Neuronal stem cell (in vitro differentiated cells): ENCODE results near the gene SERPINB1.
"Not testable (repeated sequence)": the region's sequence is repeated elsewhere in the genome, so short reads cannot be mapped to it uniquely, and the experiment has no call there.

ENCODE experiments used
- DNase-seq: peaks from one replicate; pipeline ENCODE4 v3.0.0-alpha.2; 2013; ENCODE audit warnings: low spot score
- H2AFZ ChIP-seq: one replicate; pipeline ENCODE4 v1.6.1; 2013; ENCODE audit warnings: mild to moderate bottlenecking, low read length, inconsistent platforms
- H2AK5ac ChIP-seq: 2 replicates; pipeline ENCODE4 v1.6.1; 2013; ENCODE audit warnings: low read depth, mild to moderate bottlenecking, inconsistent platforms, low read length, moderate library complexity, mixed read lengths
- H2BK120ac ChIP-seq: 2 replicates; pipeline ENCODE4 v1.6.1; 2013; ENCODE audit warnings: low read depth, mild to moderate bottlenecking, inconsistent platforms, low read length, moderate library complexity, mixed read lengths
- H2BK12ac ChIP-seq: one replicate; pipeline ENCODE4 v1.6.1; 2013; ENCODE audit warnings: low read length, inconsistent platforms
- H2BK15ac ChIP-seq: 2 replicates; pipeline ENCODE4 v1.6.1; 2013; ENCODE audit warnings: mild to moderate bottlenecking, low read length, inconsistent platforms, mixed read lengths
- H2BK5ac ChIP-seq: one replicate; pipeline ENCODE4 v1.6.1; 2013; ENCODE audit warnings: inconsistent platforms, mild to moderate bottlenecking, low read length, moderate library complexity
- H3K14ac ChIP-seq: one replicate; pipeline ENCODE4 v1.6.1; 2013; ENCODE audit warnings: low read length, inconsistent platforms
- H3K18ac ChIP-seq: 2 replicates; pipeline ENCODE4 v1.6.1; 2013; ENCODE audit warnings: low read length, inconsistent platforms
- H3K23ac ChIP-seq: 2 replicates; pipeline ENCODE4 v1.6.1; 2013; ENCODE audit warnings: low read depth, mild to moderate bottlenecking, mixed read lengths, low read length, inconsistent platforms; ENCODE audit not compliant: poor library complexity
- H3K27ac ChIP-seq: replicated peaks from 3 replicates; pipeline ENCODE4 v1.5.1; 2013; ENCODE audit warnings: low read length, inconsistent platforms
- H3K27me3 ChIP-seq, 3 experiments: 2 replicates each; pipeline ENCODE4 v1.6.1; 2013; ENCODE audit warnings: low read length in 3 of 3, mild to moderate bottlenecking in 2 of 3, inconsistent platforms in 1 of 3, low read depth in 1 of 3, mixed read lengths in 1 of 3, moderate library complexity in 1 of 3; ENCODE audit not compliant: control insufficient read depth in 3 of 3, insufficient read depth in 3 of 3
- H3K36me3 ChIP-seq, 2 donors: replicated peaks in 1 of 2; 2 replicates each; pipeline ENCODE4 v1.6.1; 2013; ENCODE audit warnings: low read length in 2 of 2; ENCODE audit not compliant: control insufficient read depth in 2 of 2, insufficient read depth in 2 of 2
- H3K4ac ChIP-seq: 2 replicates; pipeline ENCODE4 v1.6.1; 2013; ENCODE audit warnings: inconsistent platforms, mild to moderate bottlenecking, low read length, moderate library complexity
- H3K4me1 ChIP-seq, 2 donors: 1 replicate in 1 of 2; 2 replicates in 1 of 2; pipeline ENCODE4 v1.6.1; 2013; ENCODE audit warnings: low read length in 2 of 2, low read depth in 1 of 2; ENCODE audit not compliant: control insufficient read depth in 2 of 2, insufficient read depth in 1 of 2
- H3K4me2 ChIP-seq: one replicate; pipeline ENCODE4 v1.6.1; 2013; ENCODE audit warnings: mild to moderate bottlenecking, low read length, inconsistent platforms; ENCODE audit not compliant: insufficient read depth, poor library complexity, severe bottlenecking
- H3K4me3 ChIP-seq, 2 donors: 2 replicates each; pipeline ENCODE4 v1.5.1; 2013; ENCODE audit warnings: low read length in 2 of 2, mild to moderate bottlenecking in 2 of 2, inconsistent platforms in 1 of 2, moderate library complexity in 1 of 2
- H3K79me1 ChIP-seq: one replicate; pipeline ENCODE4 v1.6.1; 2013; ENCODE audit warnings: low read depth, mild to moderate bottlenecking, inconsistent platforms, low read length, moderate library complexity
- H3K9ac ChIP-seq: one replicate; pipeline ENCODE4 v1.6.1; 2013; ENCODE audit warnings: mild to moderate bottlenecking, low read depth, low read length, inconsistent platforms; ENCODE audit not compliant: poor library complexity
- H3K9me3 ChIP-seq, 2 donors: replicated peaks in 1 of 2; 2 replicates each; pipeline versions ENCODE3 to v1.6.1; 2013; ENCODE audit warnings: low read length in 2 of 2, mild to moderate bottlenecking in 2 of 2, inconsistent platforms in 1 of 2, low read depth in 1 of 2, mixed read lengths in 1 of 2, moderate library complexity in 1 of 2; ENCODE audit not compliant: control insufficient read depth in 2 of 2, insufficient read depth in 1 of 2
- H4K8ac ChIP-seq: one replicate; pipeline ENCODE4 v1.6.1; 2013; ENCODE audit warnings: low read depth, mild to moderate bottlenecking, inconsistent platforms, low read length, moderate library complexity
- H4K91ac ChIP-seq: one replicate; pipeline ENCODE4 v1.6.1; 2013; ENCODE audit warnings: low read length, low read depth, mild to moderate bottlenecking, inconsistent platforms; ENCODE audit not compliant: poor library complexity
- WGBS, 2 donors: extraction: QIAGEN DNeasy Blood & Tissue Kit; methylation state at CpG; one replicate each; pipeline ENCODE4 v1.1.7; 2013; ENCODE audit warnings: missing lambda C conversion rate in 2 of 2, mixed read lengths in 1 of 2; ENCODE audit not compliant: insufficient read length in 2 of 2, insufficient replicate concordance in 1 of 2; ENCODE audit errors: extremely low coverage in 2 of 2; 5-methylcytosine and 5-hydroxymethylcytosine counted together

SERPINB1 gene

GRCh38 chr6:2884804-2885203 lies 43.1 kb upstream of the SERPINB1 start:
- Histone ChIP-seq H2BK120ac (no peak overlapping the region), H2BK5ac (no peak overlapping the region), H3K9ac (no peak overlapping the region), H2BK15ac (no peak overlapping the region), H3K9me3 (no peaks in the 10 kb centered on the region), H3K4me1 (no peaks in the 10 kb centered on the region), H4K8ac (no peak overlapping the region), H3K4ac (no peak overlapping the region), H3K27me3 (peaks cover 0 to 5% (median 0%) of the 10 kb centered on the region in 3 experiments), H3K4me3 (no peak overlapping the region), H2BK12ac (no peak overlapping the region), H3K4me2 (no peak overlapping the region), H3K27ac (no peak overlapping the region), H3K18ac (no peak overlapping the region), H3K23ac (no peak overlapping the region), H3K14ac (no peak overlapping the region), H2AFZ (no peak overlapping the region), H3K79me1 (no peaks in the 10 kb centered on the region), H3K36me3 (no peaks in the 10 kb centered on the region), H2AK5ac (no peak overlapping the region), H4K91ac (no peak overlapping the region)
- DNase-seq: no peak
- WGBS, 2 donors: no CpG with 5 or more reads among the region's 3 CpGs

DNA sequence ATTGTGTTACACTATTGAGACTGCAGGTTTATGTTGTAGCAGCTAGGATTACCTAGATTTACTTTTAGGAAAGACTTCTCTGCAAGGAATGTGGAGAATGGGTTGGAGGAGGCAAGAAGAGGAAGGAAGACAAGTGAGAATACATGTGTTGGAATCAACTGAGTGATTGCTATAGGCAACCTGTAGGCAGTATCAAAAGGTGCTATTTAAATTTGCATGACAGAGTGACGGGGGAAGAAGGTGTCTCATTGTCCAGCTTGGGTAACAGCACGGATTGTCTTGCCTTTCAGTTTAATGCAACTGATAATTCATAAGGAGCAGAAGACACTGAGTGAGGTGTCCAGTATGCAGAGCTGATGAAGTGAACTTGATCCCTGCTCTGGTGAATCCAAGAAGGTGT lies 42.0 kb upstream of the SERPINB1 start:
- Histone ChIP-seq H3K9me3 (no peaks in the 10 kb centered on the region), H4K91ac (no peak overlapping the region), H3K27ac (no peak overlapping the region), H3K27me3 (peaks cover 0 to 5% (median 0%) of the 10 kb centered on the region in 3 experiments), H2BK120ac (no peak overlapping the region), H3K4me2 (no peak overlapping the region), H3K23ac (no peak overlapping the region), H2BK5ac (no peak overlapping the region), H3K9ac (no peak overlapping the region), H2BK15ac (no peak overlapping the region), H3K36me3 (no peaks in the 10 kb centered on the region), H3K4ac (no peak overlapping the region), H3K4me1 (no peaks in the 10 kb centered on the region), H3K18ac (no peak overlapping the region), H3K4me3 (no peak overlapping the region), H2AK5ac (no peak overlapping the region), H4K8ac (no peak overlapping the region), H3K14ac (no peak overlapping the region), H2BK12ac (no peak overlapping the region), H2AFZ (no peak overlapping the region), H3K79me1 (no peaks in the 10 kb centered on the region)
- WGBS, 2 donors: no CpG with 5 or more reads among the region's 2 CpGs
- no peak for DNase-seq

- no peak overlapping the region for H3K18ac ChIP-seq
- H3K4me3 ChIP-seq: no peak overlapping the region
- no peak overlapping the region for H2BK15ac ChIP-seq
- no peak overlapping the region for H2BK12ac ChIP-seq
- no peaks in the 10 kb centered on the region for H3K9me3 ChIP-seq
- no peak overlapping the region for H3K4ac ChIP-seq
- H4K91ac ChIP-seq: no peak overlapping the region
- no peak overlapping the region for H2AFZ ChIP-seq
- no peak overlapping the region for H4K8ac ChIP-seq
- no peak overlapping the region for H3K27ac ChIP-seq
- WGBS, 2 donors: no CpG with 5 or more reads among the region's 4 CpGs
- H3K4me2 ChIP-seq: no peak overlapping the region
- H3K23ac ChIP-seq: no peak overlapping the region
- no peak overlapping the region for H3K14ac ChIP-seq
- DNase-seq: no peak
- H2AK5ac ChIP-seq: no peak overlapping the region
- peaks cover 7 to 12% of the 10 kb centered on the region in 2 donors for H3K4me1 ChIP-seq
- no peak overlapping the region for H2BK5ac ChIP-seq
- no peak overlapping the region for H2BK120ac ChIP-seq
- no peaks in the 10 kb centered on the region for H3K36me3 ChIP-seq
- no peaks in the 10 kb centered on the region for H3K79me1 ChIP-seq
- no peak overlapping the region for H3K9ac ChIP-seq
- peaks cover 0 to 7% (median 0%) of the 10 kb centered on the region in 3 experiments for H3K27me3 ChIP-seq
Measured at GRCh38 chr6:2881423-2881822, 39.8 kb upstream of the SERPINB1 start.

DNA sequence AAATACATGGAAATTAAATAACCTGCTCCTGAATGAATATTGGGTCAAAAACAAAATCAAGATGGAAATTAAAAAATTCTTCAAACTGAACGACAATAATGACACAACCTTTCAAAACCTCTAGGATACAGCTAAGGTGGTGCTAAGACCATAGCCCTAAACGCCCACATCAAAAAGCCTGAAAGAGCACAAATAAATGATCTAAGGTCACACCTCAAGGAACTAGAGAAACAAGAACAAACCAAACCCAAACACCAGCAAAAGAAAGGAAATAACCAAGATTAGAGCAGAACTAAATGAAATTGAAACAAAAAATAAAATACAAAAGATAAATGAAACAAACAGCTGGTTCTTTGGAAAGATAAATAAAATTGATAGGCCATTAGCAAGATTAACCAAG lies 38.5 kb upstream of the SERPINB1 start:
- H2BK5ac ChIP-seq, H3K27me3 ChIP-seq, H2BK12ac ChIP-seq, H3K23ac ChIP-seq, H4K8ac ChIP-seq, H3K9me3 ChIP-seq, H4K91ac ChIP-seq, H3K27ac ChIP-seq, H2BK15ac ChIP-seq, H2AK5ac ChIP-seq, H2AFZ ChIP-seq, H3K9ac ChIP-seq, DNase-seq, H3K4me3 ChIP-seq, H3K36me3 ChIP-seq, H3K14ac ChIP-seq, H3K4me2 ChIP-seq, H2BK120ac ChIP-seq, H3K4ac ChIP-seq, H3K79me1 ChIP-seq, H3K18ac ChIP-seq: not testable (repeated sequence)
- peaks cover 10 to 13% of the 10 kb centered on the region in 2 donors for H3K4me1 ChIP-seq
- WGBS, 2 donors: no CpG with 5 or more reads among the region's 2 CpGs
